Endothelial cell of umbilical vein (primary cell): ENCODE results near the gene GRAMD1B. TPM values are rescaled to one million over a fixed set of nuclear protein-coding genes. Genes with fewer than 3 reads are reported as not detected.

ENCODE experiments used
- BruUV-seq: library from RNA; stranded (reverse); fragments of 400-500 nt; replicated peaks from 2 replicates; lab custom pipeline; 2021; lab: Mats Ljungman, UMichigan
- CTCF ChIA-PET: fragments of 300-600, 350-600 bp; sonication (Branson Sonifier 250); formaldehyde crosslinking; loops from one replicate; lab custom pipeline; 2021; ENCODE audit warnings: antibody characterized with exemption, inconsistent platforms; lab: Charles Lee
- POLR2A ChIA-PET: fragments of 300-600, 350-600 bp; sonication (Branson Sonifier 250); formaldehyde crosslinking; loops from one replicate; lab custom pipeline; 2021; ENCODE audit warnings: antibody characterized with exemption, inconsistent platforms; lab: Charles Lee
- DNase-seq: peaks from one replicate; pipeline ENCODE4 v3.0.0-alpha.2; 2011; ENCODE audit warnings: low read depth, low spot score
- FAIRE-seq: peaks from 2 replicates; lab custom pipeline; 2011; peaks lifted over from hg19 to GRCh38; lab: Jason Lieb, UNC
- H2AFZ ChIP-seq: 2 replicates; pipeline ENCODE4 v1.6.0; 2012; ENCODE audit warnings: low read depth, low read length, control low read depth, inconsistent platforms
- H3K27ac ChIP-seq: 2 replicates; pipeline ENCODE4 v1.5.1; 2011; ENCODE audit warnings: low read depth, mild to moderate bottlenecking, control low read depth, low read length, moderate library complexity; ENCODE audit not compliant: insufficient read depth
- H3K27me3 ChIP-seq, 2 experiments: 2 replicates each; pipeline versions ENCODE4 v1.6.0 to v1.6.1; 2011; ENCODE audit warnings: low read length in 2 of 2, mixed read lengths in 1 of 2; ENCODE audit not compliant: control insufficient read depth in 2 of 2, insufficient read depth in 2 of 2
- H3K36me3 ChIP-seq, 2 experiments: 2 replicates in 1 of 2; 3 replicates in 1 of 2; pipeline ENCODE4 v1.5.1; 2011; ENCODE audit warnings: low read length in 2 of 2, mild to moderate bottlenecking in 1 of 2, moderate library complexity in 1 of 2; ENCODE audit not compliant: control insufficient read depth in 2 of 2, insufficient read depth in 2 of 2; ENCODE audit errors: extremely low read depth in 1 of 2
- H3K4me1 ChIP-seq: 3 replicates; pipeline ENCODE4 v1.5.1; 2011; ENCODE audit warnings: mild to moderate bottlenecking, low read length; ENCODE audit not compliant: control insufficient read depth, insufficient read depth; ENCODE audit errors: extremely low read depth
- H3K4me2 ChIP-seq: 2 replicates; pipeline ENCODE4 v1.6.1; 2011; ENCODE audit warnings: low read length, control low read depth, mixed read lengths; ENCODE audit not compliant: insufficient read depth
- H3K4me3 ChIP-seq, 3 experiments: fragments of 200-600 bp in 1 of 3; sonication (generic), shearing (Covaris generic) in 1 of 3; replicated peaks in 1 of 3; 2 replicates each; pipeline ENCODE4 v1.5.1; 2011 to 2016; ENCODE audit warnings: control low read depth in 3 of 3, low read length in 3 of 3, mild to moderate bottlenecking in 2 of 3, inconsistent platforms in 1 of 3, low read depth in 1 of 3, moderate library complexity in 1 of 3; ENCODE audit not compliant: insufficient read depth in 1 of 3
- H3K79me2 ChIP-seq: 2 replicates; pipeline ENCODE4 v1.6.0; 2012; ENCODE audit warnings: low read length, inconsistent platforms; ENCODE audit not compliant: control insufficient read depth, insufficient read depth
- H3K9ac ChIP-seq: replicated peaks from 2 replicates; pipeline ENCODE3; 2011; ENCODE audit warnings: low read length, control low read depth; ENCODE audit not compliant: insufficient read depth; ENCODE audit errors: extremely low read depth
- H3K9me1 ChIP-seq: replicated peaks from 3 replicates; pipeline ENCODE4 v1.6.0; 2011; ENCODE audit warnings: mild to moderate bottlenecking, low read length; ENCODE audit not compliant: control insufficient read depth, insufficient read depth; ENCODE audit errors: extremely low read depth
- H3K9me3 ChIP-seq: replicated peaks from 2 replicates; pipeline ENCODE4 v1.5.1; 2012; ENCODE audit warnings: low read length, inconsistent platforms; ENCODE audit not compliant: control insufficient read depth, insufficient read depth
- H4K20me1 ChIP-seq: replicated peaks from 2 replicates; pipeline ENCODE3; 2011; ENCODE audit warnings: mild to moderate bottlenecking, low read length; ENCODE audit not compliant: control insufficient read depth, insufficient read depth; ENCODE audit errors: extremely low read depth
- EZH2 ChIP-seq: IDR thresholded peaks from 2 replicates; pipeline ENCODE4 v1.6.1; 2012; ENCODE audit warnings: borderline replicate concordance, low read depth, mild to moderate bottlenecking, moderate library complexity, low read length, inconsistent platforms; ENCODE audit not compliant: severe bottlenecking
- FOS ChIP-seq: IDR thresholded peaks from 2 replicates; pipeline ENCODE4 v1.6.1; 2011; ENCODE audit warnings: mild to moderate bottlenecking, low read length, moderate library complexity, borderline replicate concordance; ENCODE audit not compliant: insufficient read depth
- GATA2 ChIP-seq: IDR thresholded peaks from 2 replicates; pipeline ENCODE4 v1.7.0; 2011; ENCODE audit warnings: low read depth, mild to moderate bottlenecking, moderate library complexity, mixed read lengths, low read length; ENCODE audit not compliant: insufficient read length, insufficient read depth
- MYC ChIP-seq: IDR thresholded peaks from one replicate; pipeline ENCODE4 v1.6.1; 2011; ENCODE audit warnings: mild to moderate bottlenecking, low read depth, low read length
- POLR2A ChIP-seq: IDR thresholded peaks from 2 replicates; pipeline ENCODE4 v1.6.1; 2012; ENCODE audit warnings: low read depth, mild to moderate bottlenecking, control low read depth, low read length
- POLR2AphosphoS5 ChIP-seq: IDR thresholded peaks from 2 replicates; pipeline ENCODE4 v1.6.1; 2012; ENCODE audit warnings: low read depth, mild to moderate bottlenecking, control low read depth, low read length, moderate library complexity; ENCODE audit not compliant: insufficient read depth
- dilution Hi-C: fragments of 300-500 bp; cut with MboI; formaldehyde crosslinking; loops from one replicate; pipeline ENCODE4 v1.15.0; 2019; ENCODE audit warnings: low sequenced_read_pairs; ENCODE audit not compliant: extremely low pct_ligation_motif_present
- intact Hi-C: fragments of 100-400 bp; cut with micrococcal nuclease; formaldehyde crosslinking; loops from one replicate; pipeline ENCODE4 v1.10.0; 2022
- polyA plus RNA-seq, 4 experiments: library from polyadenylated mRNA; depleted of rRNA in 3 of 4; stranded (reverse) in 3 of 4; unstranded in 1 of 4; fragments of >200 nt; gene quantifications; 2 replicates each; pipeline versions ENCODE4 v1.2.1 to v1.2.3, GENCODE V29; 2011 to 2012; ENCODE audit warnings: missing spikeins in 1 of 4
- total RNA-seq: library from RNA; stranded (reverse); gene quantifications from 2 replicates; pipeline ENCODE4 v1.2.3, GENCODE V29; 2021
- TF ChIP-seq, protein P1 (sequence below), 2 donors: IDR thresholded peaks; 1 replicate in 1 of 2; 2 replicates in 1 of 2; pipeline ENCODE4 v1.5.1; 2011; ENCODE audit warnings: low read length in 2 of 2, mild to moderate bottlenecking in 2 of 2, moderate library complexity in 2 of 2, control low read depth in 1 of 2, inconsistent platforms in 1 of 2, low read depth in 1 of 2; ENCODE audit not compliant: insufficient read depth in 1 of 2; ENCODE audit errors: extremely low read depth in 1 of 2
- TF ChIP-seq, protein P2 (sequence below): IDR thresholded peaks from 2 replicates; pipeline ENCODE4 v1.6.1; 2011; ENCODE audit not compliant: insufficient read depth, insufficient read length

GRAMD1B gene
- total and polyA plus RNA-seq, 2 donors (not counting 3 experiments of a cell fraction or from before 2014, with no cell fraction given), result 5.1 to 11.1 TPM

DNA sequence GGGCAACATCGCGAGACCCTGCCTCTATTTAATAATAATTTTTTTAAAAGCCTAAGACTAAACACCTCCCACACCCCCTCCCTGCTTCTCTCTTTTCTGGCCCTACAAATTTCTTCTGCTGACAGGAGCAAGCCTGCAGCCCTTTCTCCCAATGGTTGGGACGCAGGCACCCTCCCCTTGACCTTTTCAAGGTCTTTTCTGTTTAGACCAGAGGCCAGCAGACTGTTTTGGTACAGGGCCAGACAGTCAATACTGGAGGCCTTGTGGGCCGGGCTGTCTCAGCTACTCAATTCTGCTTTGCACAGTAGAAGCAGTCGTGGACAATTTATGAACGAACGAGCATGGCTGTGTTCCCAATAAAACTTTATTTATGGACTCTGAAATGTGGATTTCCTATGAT lies 132.1 kb downstream of the GRAMD1B start:
- Histone ChIP-seq H3K9ac (no peak overlapping the region), H3K9me3 (no peaks in the 10 kb centered on the region), H3K4me3 (no peak overlapping the region), H3K36me3 (no peaks in the 10 kb centered on the region), H3K27me3 (peaks cover 0 to 7% of the 10 kb centered on the region in 2 experiments), H3K27ac (no peak overlapping the region), H3K9me1 (no peaks in the 10 kb centered on the region), H3K4me1 (no peaks in the 10 kb centered on the region), H2AFZ (no peak overlapping the region), H3K4me2 (no peak overlapping the region), H3K79me2 (no peaks in the 10 kb centered on the region), H4K20me1 (no peaks in the 10 kb centered on the region)
- intact Hi-C loops, result no loop called here
- dilution Hi-C loops, result no loop called here
- FAIRE-seq (no peak), DNase-seq (no peak)
- BruUV-seq, result no TSS peak
- CTCF ChIA-PET, result interaction anchor here (1.2 to 3.2 kb wide), 5 partner anchors 10 to 53 kb away, joined by 3 to 15 read pairs (median 3); no protein-coding TSS in a partner anchor
- POLR2A ChIA-PET, result no interaction called here
- no peak for TF ChIP-seq MYC
- TF ChIP-seq FOS, result no peak
- TF ChIP-seq POLR2AphosphoS5, result no peak
- TF ChIP-seq, protein P1, sequence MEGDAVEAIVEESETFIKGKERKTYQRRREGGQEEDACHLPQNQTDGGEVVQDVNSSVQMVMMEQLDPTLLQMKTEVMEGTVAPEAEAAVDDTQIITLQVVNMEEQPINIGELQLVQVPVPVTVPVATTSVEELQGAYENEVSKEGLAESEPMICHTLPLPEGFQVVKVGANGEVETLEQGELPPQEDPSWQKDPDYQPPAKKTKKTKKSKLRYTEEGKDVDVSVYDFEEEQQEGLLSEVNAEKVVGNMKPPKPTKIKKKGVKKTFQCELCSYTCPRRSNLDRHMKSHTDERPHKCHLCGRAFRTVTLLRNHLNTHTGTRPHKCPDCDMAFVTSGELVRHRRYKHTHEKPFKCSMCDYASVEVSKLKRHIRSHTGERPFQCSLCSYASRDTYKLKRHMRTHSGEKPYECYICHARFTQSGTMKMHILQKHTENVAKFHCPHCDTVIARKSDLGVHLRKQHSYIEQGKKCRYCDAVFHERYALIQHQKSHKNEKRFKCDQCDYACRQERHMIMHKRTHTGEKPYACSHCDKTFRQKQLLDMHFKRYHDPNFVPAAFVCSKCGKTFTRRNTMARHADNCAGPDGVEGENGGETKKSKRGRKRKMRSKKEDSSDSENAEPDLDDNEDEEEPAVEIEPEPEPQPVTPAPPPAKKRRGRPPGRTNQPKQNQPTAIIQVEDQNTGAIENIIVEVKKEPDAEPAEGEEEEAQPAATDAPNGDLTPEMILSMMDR (IDR thresholded peaks at IDR 0.05; ENCODE audit: extremely low read depth in 1 of 2, insufficient read depth in 1 of 2, low read depth in 1 of 2, low read length in 2 of 2), result no peak
- TF ChIP-seq EZH2, result no peak
- TF ChIP-seq, protein P2, sequence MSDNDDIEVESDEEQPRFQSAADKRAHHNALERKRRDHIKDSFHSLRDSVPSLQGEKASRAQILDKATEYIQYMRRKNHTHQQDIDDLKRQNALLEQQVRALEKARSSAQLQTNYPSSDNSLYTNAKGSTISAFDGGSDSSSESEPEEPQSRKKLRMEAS, result no peak
- no peak for TF ChIP-seq POLR2A
- TF ChIP-seq GATA2, result no peak
